GM12874 (cell line): ENCODE results near the gene GLS.

Experiments used
- CTCF ChIP-seq: IDR thresholded peaks from 2 replicates; pipeline ENCODE4 v1.5.1; 2011; ENCODE audit warnings: low read depth, mild to moderate bottlenecking, control low read depth, low read length, moderate library complexity; ENCODE audit not compliant: insufficient read depth

Gene GLS

GRCh38 chr2:190869721-190870120, 10.9 kb upstream of the GLS start:
- TF ChIP-seq CTCF, result no peak

GRCh38 chr2:190875891-190876290, 4.7 kb upstream of the GLS start:
- TF ChIP-seq CTCF, result no peak

GRCh38 chr2:190876631-190877030, 4.0 kb upstream of the GLS start:
- TF ChIP-seq CTCF, result no peak

GRCh38 chr2:190877436-190877835, 3.2 kb upstream of the GLS start:
- TF ChIP-seq CTCF, result no peak

DNA sequence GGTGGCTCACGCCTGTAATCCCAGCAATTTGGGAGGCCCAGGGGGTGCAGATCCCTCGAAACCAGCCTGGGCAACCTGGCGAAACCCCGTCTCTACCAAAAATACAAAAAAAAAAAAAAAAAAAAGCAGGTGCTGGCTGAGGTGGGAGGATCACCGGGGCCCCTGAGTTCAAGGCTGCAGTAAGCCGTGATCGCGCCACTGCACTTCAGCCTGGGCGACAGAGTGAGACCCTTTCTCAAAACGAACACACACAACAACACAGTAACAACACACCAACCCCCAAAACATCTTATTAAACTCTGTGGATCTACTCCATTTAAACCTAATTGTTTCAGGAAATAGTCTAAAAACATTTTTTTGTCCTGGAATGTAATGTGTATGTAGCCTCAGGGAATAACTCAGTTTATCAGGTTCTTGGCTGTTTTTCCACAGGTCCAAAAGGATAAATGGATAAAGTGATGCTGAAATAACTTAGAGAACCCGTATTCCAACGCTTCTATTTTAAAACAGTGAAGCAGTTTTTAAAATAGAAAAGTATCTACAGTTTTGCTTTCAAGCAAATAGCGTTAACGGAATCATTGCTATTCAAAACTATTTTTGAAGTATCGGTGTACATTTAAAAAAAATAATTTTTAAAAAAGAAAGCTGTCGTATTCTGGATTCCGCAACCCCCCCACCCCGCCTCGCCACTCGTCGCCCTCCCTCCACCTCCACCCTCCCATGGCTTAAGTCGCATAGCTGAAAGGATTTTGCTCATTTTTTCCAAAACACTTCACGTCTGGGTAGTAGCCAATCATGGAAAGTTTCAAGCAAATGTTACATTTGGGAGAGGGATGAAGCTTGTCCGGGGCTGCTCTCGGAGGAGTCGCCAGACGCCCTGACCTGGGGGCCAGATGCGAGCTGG, 895 bp upstream of the GLS start:
- no peak for TF ChIP-seq CTCF

- no peak for TF ChIP-seq CTCF
Observed at GRCh38 chr2:190881084-190881597, 520 bp downstream of the GLS start.

DNA sequence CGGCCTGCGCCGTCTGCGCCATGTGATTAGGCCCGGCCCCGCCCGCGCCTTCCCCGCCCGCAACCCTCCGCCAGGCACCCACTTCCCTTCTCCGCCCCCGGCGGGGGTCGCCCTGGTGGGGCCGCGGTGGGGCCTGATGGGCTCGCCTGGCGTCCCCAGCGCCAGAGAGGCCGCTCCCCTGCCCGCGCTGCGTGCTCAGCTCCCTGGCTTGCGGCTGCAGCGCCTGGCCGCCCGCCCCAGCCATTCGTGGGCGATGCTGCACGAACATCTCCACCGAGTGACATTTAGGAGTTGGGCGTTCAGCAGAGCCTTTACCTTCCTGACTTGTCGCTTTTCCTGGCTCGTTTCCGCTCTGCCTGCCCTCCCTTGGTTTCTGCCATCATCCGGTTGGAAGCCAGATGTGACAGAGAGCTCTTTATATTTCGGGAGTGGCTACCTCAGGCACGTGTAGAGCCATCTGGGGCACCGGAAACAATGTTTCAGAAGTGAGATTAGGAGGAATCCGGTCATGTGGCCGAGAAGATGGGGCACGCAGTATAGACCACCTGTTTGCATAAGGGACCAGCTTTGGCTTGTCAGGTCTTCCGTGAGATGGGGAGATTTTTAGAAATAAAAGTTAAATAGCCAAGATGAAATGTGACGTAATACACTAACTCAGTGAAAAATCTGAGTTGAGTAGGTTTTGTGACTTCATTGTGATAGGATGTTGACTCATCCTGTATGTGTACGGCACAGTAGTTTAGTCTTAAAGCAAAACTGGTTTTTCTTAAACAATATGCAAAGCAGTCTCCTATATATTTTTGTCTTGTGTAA, 1.2 kb downstream of the GLS start:
- TF ChIP-seq CTCF, result no peak
